NCI-H2029 treated with DMSO at 0.1 percent for 48 hours (cell line): ENCODE results near the gene ARHGAP45.
"Not testable (repeated sequence)": the region's sequence is repeated elsewhere in the genome, so short reads cannot be mapped to it uniquely, and the experiment has no call there.

Experiments
- DNase-seq: peaks from one replicate; lab custom pipeline; 2025; lab: John Stamatoyannopoulos, UW

ARHGAP45 gene

GRCh38 chr19:1105008-1105872, 38.3 kb downstream of the ARHGAP45 start:
- DNase-seq, result no peak

GRCh38 chr19:1105873-1106840, 39.2 kb downstream of the ARHGAP45 start:
- DNase-seq, result no peak

DNA sequence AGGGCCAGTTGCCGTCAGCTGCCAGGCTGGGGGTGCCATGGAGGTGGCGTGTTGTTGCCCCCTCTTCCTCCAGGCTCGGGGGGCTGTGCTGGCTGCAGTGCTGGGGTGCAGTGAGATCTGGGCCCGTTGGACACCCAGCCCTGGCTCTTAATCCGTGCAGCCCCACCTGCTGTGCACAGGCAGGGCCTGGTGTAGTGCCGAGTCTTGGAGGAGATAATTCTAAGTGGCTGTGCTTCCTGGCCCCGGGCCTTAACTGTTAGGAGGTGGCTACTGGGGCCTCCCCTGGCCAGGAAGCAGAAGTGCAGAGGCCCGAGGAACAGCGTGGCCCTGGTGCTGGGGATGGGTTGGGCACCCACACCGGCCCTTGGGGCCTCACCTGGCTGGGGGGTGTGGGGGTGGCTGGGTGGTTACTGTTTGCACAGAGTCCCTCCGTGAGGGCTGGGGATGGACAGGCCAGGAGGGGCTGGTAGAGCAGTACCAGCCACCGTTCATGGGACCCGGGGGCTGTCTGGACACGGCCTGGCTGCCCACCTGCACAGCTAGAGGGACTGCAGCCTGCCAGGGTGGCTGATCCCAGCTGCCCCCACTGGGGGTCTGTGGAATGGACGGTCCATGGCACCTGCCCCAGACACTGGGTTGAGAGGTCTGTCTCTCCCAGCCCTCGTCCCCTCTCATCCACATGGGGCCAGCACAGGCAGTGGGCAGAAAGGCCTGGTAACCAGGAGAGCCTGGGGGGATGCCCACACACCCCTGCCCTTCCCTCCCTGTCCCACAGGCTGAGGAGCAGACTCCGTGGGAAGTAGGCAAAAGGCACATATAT, 40.1 kb downstream of the ARHGAP45 start:
- no peak for DNase-seq

DNA sequence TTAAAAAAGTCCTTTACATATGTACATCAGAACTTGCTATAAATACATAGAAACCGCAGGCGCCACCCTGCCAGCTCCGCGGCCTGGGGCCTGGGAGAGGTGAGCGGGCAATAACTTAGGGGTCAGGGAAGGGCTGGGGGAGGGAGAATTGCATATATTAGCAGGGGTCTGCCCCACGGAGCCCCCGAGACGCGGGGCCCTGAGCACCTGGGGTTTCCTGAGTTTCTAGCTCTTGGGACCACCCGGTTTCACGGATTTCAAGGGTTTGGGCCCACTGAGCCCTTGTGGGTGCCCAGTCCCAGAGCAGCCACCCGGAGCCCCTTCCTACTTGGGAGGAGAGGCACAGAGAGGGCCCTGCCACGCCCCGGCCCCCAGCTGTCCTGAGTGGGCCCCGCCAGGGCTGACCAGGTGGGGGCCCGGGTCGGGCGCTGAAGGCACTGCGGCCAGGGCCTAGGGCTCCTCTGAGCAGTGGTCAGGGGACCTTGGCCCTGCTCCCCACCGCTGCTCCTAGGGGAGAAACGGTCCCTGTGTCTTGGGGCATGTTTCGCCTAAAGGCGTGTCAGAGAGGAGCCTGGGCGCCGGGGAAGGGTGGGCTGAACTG, 40.8 kb downstream of the ARHGAP45 start:
- no peak for DNase-seq

DNA sequence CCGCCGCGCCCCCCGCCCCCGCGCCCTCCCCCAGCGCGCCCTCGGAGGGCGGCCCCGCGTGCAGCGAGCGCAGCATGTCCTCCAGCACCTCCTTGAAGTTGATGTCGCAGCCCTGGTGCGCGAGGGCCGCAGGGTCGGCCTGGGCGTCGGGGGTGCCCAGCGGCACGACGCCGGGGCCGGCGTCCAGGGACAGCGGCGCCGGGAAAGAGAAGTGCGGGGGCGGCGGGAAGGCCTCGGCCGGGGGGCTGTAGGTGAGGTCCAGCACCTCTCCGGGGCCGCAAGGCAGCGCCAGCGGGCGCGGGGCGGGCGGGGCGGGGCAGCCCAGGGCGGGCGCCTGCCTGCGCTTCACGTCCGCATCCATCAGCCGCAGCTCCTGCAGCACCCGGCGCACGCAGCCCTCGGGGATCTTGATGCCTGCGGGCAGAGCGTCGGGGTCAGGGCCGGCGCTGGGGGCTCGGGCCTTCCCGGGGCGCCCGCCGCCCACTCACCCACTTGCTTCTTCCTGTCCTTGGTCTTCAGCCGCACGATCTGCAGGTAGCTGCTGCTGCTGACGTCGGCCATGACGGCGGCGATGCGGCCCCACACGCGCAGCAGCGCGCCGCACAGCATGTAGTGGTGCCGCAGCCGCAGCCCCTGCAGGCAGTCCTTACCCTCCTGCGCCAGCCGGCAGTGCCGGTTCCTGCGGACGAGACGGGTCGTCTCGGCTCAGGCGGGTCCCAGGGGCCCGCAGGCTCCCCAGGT, 41.5 kb downstream of the ARHGAP45 start:
- DNase-seq, result no peak

GRCh38 chr19:1109032-1109551, 42.1 kb downstream of the ARHGAP45 start:
- no peak for DNase-seq

- DNase-seq, result no peak
These were observed 43.0 kb downstream of the ARHGAP45 start for GRCh38 chr19:1109697-1110671.

DNA sequence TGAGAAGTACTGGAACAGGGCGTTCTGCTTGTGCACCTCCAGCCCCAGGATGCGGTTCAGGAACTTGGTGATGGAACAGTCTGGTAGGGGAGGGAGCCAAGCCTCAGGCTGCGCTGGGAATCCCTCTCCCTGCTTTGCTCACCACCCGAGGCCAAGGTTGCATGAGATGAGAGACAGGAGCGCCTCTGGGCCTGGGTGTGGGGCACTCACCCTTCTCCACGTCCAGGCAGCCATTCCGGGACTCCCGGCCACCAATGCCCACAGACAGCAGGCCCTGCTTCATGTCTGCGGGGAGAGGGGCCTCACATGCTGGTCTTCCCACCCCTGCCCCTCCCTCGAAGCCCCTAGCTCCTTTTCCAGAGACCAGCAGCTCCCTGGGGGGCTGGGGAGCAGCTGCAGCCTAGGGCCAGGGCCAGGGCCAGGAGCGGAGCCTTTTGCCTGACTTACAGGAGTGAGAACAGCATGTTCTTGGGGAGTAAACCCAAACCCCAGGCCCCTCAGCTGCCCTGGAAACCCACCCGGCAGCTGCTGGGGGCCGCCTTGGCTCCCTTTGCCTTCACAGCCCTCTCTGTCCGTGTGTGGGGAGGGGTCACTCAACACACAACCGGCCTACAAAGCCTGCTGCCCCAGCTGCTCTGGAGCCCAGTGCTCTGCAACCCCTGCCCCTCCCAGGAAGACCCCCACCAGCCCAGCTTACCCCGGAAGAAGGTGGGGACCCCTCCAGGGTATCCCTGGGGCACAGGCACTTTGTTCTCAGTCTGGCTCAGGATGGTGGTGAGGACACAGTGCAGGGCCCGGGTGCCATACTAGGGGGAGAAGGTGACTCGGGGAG, 44.1 kb downstream of the ARHGAP45 start:
- no peak for DNase-seq

DNA sequence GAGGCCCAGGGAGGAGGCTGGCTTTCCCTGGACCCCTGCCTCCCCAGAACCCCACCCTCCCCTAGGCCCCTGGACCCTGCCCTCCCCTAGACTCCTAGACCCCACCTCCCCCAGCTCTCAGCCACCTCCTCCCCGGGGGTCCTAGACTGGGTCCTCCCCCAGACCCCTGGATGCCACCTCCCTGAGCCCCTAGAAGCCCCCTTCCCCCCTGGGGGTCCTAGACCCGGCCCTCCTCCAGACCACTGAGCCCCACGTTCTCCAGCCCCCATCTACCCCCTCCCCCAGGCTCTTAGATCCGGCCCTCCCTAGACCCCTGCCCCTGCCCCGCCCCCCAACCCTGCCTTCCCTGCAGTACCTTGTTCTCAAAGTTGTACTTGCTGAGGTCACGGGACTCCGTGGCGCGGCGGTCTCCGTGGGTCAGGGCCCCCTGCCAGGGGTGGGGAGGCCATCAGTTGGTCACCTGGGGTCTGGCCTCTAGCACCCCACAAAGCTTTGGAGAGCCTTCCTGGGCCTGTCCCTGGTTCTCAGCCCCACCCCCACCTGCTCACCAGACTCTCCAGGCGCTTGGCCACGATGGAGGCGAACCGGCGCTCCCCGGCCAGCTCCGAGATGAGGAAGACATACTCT, 44.8 kb downstream of the ARHGAP45 start:
- no peak for DNase-seq

DNA sequence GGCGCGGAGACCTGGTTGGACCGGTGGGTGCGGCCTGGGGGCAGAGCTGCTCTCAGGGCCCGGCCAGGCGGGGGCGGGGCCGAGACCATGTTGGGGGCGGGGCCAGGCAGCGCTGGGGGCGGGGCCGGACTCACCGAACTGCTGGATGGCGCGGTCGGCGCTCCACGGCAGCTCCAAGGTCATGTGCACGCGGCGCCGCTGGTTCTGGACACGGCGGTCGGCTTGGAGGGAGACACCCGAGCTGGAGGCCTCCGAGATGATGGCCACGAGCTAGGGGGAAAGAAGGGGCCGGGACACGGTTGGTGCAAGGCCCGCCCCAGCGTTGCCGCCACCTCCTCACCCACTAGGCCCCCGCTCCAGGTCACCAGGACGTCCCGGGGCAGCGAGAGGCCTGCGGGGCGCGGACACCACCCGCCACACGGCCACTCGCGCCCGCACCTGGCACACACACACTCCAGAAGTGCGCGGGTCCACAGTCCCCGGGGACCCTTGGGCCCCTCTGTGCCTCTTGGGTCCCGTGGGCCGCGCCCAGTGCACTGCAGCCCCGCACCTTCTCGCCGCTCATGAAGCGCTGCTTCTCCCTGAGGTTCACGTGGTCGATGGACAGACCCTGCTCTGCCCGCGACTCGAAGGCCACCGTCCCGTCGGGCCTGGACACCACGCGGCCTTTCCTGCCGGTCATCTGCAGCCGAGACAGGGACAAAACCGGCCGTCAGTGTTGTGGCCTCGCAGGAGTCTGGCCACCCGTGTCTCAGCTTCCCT, 45.5 kb downstream of the ARHGAP45 start:
- no peak for DNase-seq

DNA sequence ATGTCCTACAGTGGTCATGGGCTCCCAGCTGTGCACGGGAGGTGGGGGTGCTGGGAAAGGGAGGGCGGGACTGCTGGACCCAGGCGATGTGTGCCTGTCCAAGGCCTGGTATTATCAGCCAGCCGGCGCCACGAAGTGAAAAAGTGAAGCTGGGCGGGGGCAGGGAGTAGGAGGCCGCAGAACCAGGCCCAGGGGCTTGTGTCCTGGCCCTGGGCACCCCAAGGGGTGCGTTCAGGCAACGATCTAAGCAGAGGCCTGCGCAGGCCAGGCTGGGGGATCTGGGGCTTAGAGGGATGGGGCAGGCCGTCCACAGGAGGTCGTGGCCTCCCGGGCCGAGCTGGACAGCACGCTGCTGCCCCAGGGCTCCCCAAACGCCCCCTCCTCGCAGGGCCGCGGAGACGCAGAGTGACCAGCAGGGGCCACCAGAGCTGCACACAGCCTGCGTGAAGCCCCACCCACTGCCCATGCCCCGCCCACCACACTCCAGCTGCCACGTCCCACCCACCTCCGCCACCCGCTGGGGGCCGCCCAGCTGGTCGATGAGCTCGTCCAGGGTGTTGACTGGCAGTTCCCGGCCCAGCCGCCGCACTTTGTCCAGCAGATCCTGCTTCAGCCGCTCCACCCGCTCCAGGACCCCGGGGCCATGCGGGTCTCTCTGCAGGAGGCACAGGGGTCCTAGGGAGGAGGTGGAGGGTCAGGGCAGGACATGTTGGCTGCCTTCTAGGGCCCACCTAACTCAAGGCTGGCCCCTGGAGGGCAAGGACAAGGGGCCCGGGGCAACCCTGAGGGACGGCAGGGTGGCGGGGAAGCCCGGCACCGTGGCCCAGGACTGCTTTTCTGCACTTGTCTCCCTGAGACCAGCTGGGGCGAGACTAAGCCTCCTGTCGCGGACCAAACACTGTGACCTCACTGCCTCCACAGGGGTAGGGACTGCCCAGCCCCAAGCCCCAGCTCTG, 46.3 kb downstream of the ARHGAP45 start:
- peak; percentile 55 for DNase-seq

GRCh38 chr19:1113986-1114483, 47.1 kb downstream of the ARHGAP45 start:
- no peak for DNase-seq

DNA sequence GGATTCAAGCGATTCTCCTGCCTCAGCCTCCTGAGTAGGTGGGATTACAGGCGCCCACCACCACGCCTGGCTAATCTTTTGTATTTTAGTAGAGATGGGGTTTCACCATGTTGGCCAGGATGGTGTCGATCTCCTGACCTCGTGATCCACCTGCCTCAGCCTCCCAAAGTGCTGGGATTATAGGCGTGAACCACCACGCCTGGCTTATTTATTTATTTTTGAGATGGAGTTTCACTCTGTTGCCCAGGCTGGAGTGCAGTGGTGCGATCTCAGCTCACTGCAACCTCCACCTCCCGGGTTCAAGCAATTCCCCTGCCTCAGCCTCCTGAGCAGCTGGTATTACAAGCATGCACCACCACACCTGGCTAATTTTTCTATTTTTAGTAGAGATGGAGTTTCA, 47.8 kb downstream of the ARHGAP45 start:
- DNase-seq, result not testable (repeated sequence)

GRCh38 chr19:1115646-1116420, 48.9 kb downstream of the ARHGAP45 start:
- DNase-seq, result no peak
